Uterus (tissue), 4 donors: ENCODE measurements around the gene RPL21. TPM values are rescaled to one million over a fixed set of nuclear protein-coding genes. Genes with fewer than 3 reads are reported as not detected.

Source experiments
- DNase-seq, 2 donors: peaks; one replicate each; pipeline ENCODE4 v3.0.0-alpha.2; 2019 to 2020
- H3K27ac ChIP-seq, 2 donors: fragments of 200-600 bp; sonication (generic); 1 replicate in 1 of 2; 2 replicates in 1 of 2; pipeline ENCODE4 v1.5.1; 2016 to 2018
- H3K27me3 ChIP-seq, 2 donors: fragments of 200-600 bp; sonication (generic); one replicate each; pipeline ENCODE4 v1.5.1; 2018 to 2019; ENCODE audit warnings: control low read depth in 1 of 2
- H3K36me3 ChIP-seq, 2 donors: fragments of 200-600 bp; sonication (generic); one replicate each; pipeline ENCODE4 v1.5.1; 2019; ENCODE audit warnings: control low read depth in 1 of 2
- H3K4me1 ChIP-seq, 2 donors: fragments of 200-600 bp; sonication (generic); one replicate each; pipeline ENCODE4 v1.5.1; 2018 to 2019; ENCODE audit warnings: control low read depth in 1 of 2
- H3K4me3 ChIP-seq, 2 donors: fragments of 200-600 bp; sonication (generic); 1 replicate in 1 of 2; 2 replicates in 1 of 2; pipeline ENCODE4 v1.5.1; 2018 to 2019; ENCODE audit warnings: mild to moderate bottlenecking in 1 of 2
- H3K9me3 ChIP-seq, 2 donors: fragments of 200-600 bp; sonication (generic); one replicate each; pipeline ENCODE4 v1.5.1; 2019; ENCODE audit warnings: control low read depth in 1 of 2
- CTCF ChIP-seq, 4 experiments: fragments of 200-600 bp in 2 of 4; fragments of 450-650 bp in 2 of 4; sonication (generic) in 2 of 4; IDR thresholded peaks; one replicate each; pipeline ENCODE4 v1.5.1; 2016 to 2019; ENCODE audit warnings: antibody characterized with exemption in 4 of 4, mild to moderate bottlenecking in 2 of 4, moderate library complexity in 1 of 4
- POLR2A ChIP-seq, 2 donors: fragments of 450-650 bp; IDR thresholded peaks; one replicate each; pipeline ENCODE4 v1.6.1; 2016; ENCODE audit warnings: antibody characterized with exemption in 2 of 2, mild to moderate bottlenecking in 1 of 2, moderate library complexity in 1 of 2
- intact Hi-C: fragments of 100-400 bp; cut with DNase I; formaldehyde crosslinking; loops from one replicate; pipeline ENCODE4 v1.15.1; 2023; ENCODE audit warnings: low total_unique reads
- total RNA-seq, 4 donors: library from RNA; depleted of rRNA in 3 of 4; stranded (reverse); fragments of >200 nt in 3 of 4; gene quantifications; one replicate each; pipeline versions ENCODE4 v1.1.0 to v1.2.4, GENCODE V29; 2014 to 2023
- donor health status: DM: yes; HTN: yes; CAD: no.

Gene RPL21
- total RNA-seq, 4 donors from 2014 or later: 816 to 2,598 (median 1,942) TPM

DNA sequence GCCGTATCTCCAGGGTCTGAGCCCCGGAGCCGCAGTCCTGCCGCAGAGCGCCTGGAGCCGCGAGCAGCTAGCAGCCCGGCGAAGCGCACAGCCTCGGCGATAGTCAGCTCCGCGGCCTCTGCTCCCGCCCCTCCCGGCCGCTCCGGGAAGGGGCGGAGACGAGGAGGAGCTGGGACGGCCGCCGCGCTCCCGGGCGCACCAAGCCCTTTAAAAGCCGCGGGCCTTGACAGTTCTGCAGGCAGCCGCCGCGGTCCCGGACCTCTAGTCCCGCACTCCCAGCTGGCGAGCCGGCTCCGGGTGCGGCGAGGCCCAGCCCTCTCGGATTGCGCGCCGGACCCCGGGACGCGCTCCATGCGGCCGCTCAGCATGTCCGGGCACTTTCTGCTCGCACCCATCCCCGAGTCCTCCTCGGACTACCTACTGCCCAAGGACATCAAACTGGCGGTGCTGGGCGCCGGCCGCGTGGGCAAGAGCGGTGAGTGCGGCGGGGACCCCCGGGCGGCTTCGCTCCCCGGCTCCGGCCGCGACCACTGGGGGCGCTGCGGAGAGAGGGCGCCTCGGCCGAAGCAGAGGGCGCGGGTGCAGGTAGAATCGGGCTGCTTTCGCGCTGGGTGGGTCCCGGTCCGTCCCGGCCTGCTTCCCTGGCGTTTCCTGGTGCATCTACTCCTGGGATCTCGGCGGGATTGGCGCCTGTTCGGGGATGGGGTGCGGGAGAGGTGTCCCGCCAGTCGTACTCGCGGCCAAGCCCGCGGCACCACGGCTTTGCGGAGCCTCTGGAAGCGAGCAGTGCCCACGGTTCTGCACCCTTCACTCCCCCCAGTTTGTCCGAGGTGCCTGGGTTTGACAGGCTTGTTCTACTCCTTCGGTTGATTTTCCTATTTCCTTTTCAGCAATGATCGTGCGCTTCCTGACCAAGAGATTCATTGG lies 19.5 kb downstream of the RPL21 start, which contains the start of gene RASL11A:
RASL11A (plus strand) TSS at position 237 of the 927 bp plus-strand sequence; CDS start at position 352, 115 bp downstream.
- H3K27me3 ChIP-seq: no peaks in the 10 kb centered on the region
- no peaks in the 10 kb centered on the region for H3K9me3 ChIP-seq
- peaks cover 0 to 8% of the 10 kb centered on the region in 2 donors for H3K4me1 ChIP-seq
- H3K4me3 ChIP-seq: peak within 1 kb of the TSS; percentile 68 to 73
- TF ChIP-seq CTCF (IDR thresholded peaks at IDR 0.05): peak; percentile 77 to 96 (median 84)
- peak; percentile 81 to 91 for TF ChIP-seq POLR2A (IDR thresholded peaks at IDR 0.05)
- intact Hi-C loops: no loop called here
- H3K27ac ChIP-seq: peak within 1 kb of the TSS; percentile 90 to 95
- H3K36me3 ChIP-seq: no peaks in the 10 kb centered on the region
- peak; percentile 86 to 87 for DNase-seq

GRCh38 chr13:27271570-27272096 lies 20.3 kb downstream of the RPL21 start:
- H3K4me1 ChIP-seq: peaks cover 0 to 8% of the 10 kb centered on the region in 2 donors
- peak overlapping the region; percentile 68 to 73 for H3K4me3 ChIP-seq
- H3K27me3 ChIP-seq: no peaks in the 10 kb centered on the region
- peak overlapping the region; percentile 90 to 95 for H3K27ac ChIP-seq
- no peak for DNase-seq
- H3K9me3 ChIP-seq: no peaks in the 10 kb centered on the region
- TF ChIP-seq POLR2A (IDR thresholded peaks at IDR 0.05) (no peak), CTCF (IDR thresholded peaks at IDR 0.05) (no peak)
- H3K36me3 ChIP-seq: no peaks in the 10 kb centered on the region
- intact Hi-C loops: no loop called here

DNA sequence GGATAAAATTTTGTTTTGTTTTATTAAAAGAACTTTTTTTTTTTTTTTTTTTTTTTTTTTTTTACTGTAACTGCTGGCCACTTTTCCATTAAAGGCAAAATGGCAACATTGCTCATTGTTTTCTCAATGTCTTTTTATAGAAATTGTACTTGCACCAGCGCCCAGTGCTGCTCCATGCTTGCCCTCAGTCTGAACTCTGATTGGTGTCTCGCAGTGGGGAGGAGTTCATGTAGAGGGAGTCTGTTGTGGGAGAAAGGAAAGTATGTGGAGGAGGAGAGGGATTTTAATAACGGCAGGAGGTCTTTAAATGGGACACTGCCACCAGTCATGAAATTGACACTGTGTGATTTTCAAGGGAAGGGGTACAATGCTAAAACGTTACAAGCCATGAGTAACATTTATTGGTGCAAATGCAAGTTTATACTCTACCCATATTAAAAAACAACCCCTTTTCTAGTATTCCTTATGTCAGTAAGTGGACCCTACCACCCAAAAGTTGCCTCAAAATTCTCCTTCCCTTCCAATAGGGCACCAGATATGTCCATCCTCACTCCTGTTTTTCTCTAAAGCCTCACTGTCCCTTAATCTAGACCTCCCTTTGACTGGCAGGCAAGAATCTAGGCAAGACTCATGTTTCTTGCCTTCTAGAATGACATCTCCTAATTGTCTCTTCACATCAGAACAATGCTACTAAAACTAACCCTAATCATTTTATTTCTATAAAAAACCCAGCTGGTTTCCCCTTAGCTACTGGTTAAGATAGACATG lies 22.5 kb downstream of the RPL21 start:
- Histone ChIP-seq H3K36me3 (no peaks in the 10 kb centered on the region), H3K27me3 (no peaks in the 10 kb centered on the region), H3K4me3 (no peak overlapping the region), H3K4me1 (peaks cover 0 to 8% of the 10 kb centered on the region in 2 donors), H3K27ac (peak overlapping the region; percentile 11 to 90), H3K9me3 (no peaks in the 10 kb centered on the region)
- no peak for DNase-seq
- no peak for TF ChIP-seq POLR2A (IDR thresholded peaks at IDR 0.05)
- TF ChIP-seq CTCF (IDR thresholded peaks at IDR 0.05): no peak
- intact Hi-C loops: no loop called here

DNA sequence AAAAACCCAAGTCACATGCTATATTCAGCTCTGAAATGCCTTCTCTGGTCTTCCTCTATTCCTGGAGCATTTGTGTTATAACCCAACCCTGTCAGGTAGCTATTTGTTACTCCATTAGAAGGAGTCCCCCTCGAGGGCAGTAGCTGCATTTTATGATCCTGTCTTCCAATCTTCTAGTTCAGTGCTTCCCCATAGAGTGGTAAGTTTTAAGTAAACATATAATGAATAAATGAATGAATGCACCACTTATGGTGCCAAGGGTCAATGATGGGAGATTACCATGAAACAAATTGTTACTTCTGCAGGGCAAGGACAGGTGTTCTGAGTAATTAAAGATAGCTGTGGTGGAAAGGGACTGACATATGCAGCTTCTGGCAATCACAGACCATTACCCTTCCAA lies 23.3 kb downstream of the RPL21 start:
- Histone ChIP-seq H3K4me1 (peaks cover 0 to 8% of the 10 kb centered on the region in 2 donors), H3K4me3 (no peak overlapping the region), H3K36me3 (no peaks in the 10 kb centered on the region), H3K9me3 (no peaks in the 10 kb centered on the region), H3K27ac (peak overlapping the region; percentile 11 to 46), H3K27me3 (no peaks in the 10 kb centered on the region)
- intact Hi-C loops: no loop called here
- TF ChIP-seq CTCF (IDR thresholded peaks at IDR 0.05) (no peak), POLR2A (IDR thresholded peaks at IDR 0.05) (no peak)
- DNase-seq: no peak
